ENCODE measurements around the gene MYO7B.
A peak's percentile ranks its signal among the peaks of the same experiment; 100 is the strongest.
"Not testable (repeated sequence)": the region's sequence is repeated elsewhere in the genome, so short reads cannot be mapped to it uniquely, and the experiment has no call there.

MYO7B gene

GRCh38 chr2:127523269-127523939, 12.1 kb upstream of the MYO7B start:
- no peak for DNase-seq (ENCODE audit: low read depth)

- not testable (repeated sequence) for DNase-seq (ENCODE audit: low read depth)
Measured at GRCh38 chr2:127524198-127524834, 11.2 kb upstream of the MYO7B start.

GRCh38 chr2:127525691-127526131, 9.8 kb upstream of the MYO7B start:
- DNase-seq (ENCODE audit: low read depth) = no peak

- peak; percentile 89 for DNase-seq (ENCODE audit: low read depth)
Measured at GRCh38 chr2:127526132-127527000, 9.1 kb upstream of the MYO7B start, which contains the start of gene IWS1. IWS1 (minus strand) TSS chr2:127526489; CDS start chr2:127526208, 281 bp downstream.

- no peak for DNase-seq (ENCODE audit: low read depth)
Measured at GRCh38 chr2:127527001-127527804, 8.3 kb upstream of the MYO7B start.

- no peak for DNase-seq (ENCODE audit: low read depth)
Measured at GRCh38 chr2:127528487-127528886, 7.0 kb upstream of the MYO7B start.

GRCh38 chr2:127529416-127529815, 6.1 kb upstream of the MYO7B start:
- not testable (repeated sequence) for DNase-seq (ENCODE audit: low read depth)

GRCh38 chr2:127530245-127531140, 5.0 kb upstream of the MYO7B start:
- no peak for DNase-seq (ENCODE audit: low read depth)

GRCh38 chr2:127531221-127531648, 4.2 kb upstream of the MYO7B start:
- no peak for DNase-seq (ENCODE audit: low read depth)

GRCh38 chr2:127532296-127532695, 3.2 kb upstream of the MYO7B start:
- no peak for DNase-seq (ENCODE audit: low read depth)

- no peak for DNase-seq (ENCODE audit: low read depth)
Measured at GRCh38 chr2:127535918-127536317, 435 bp downstream of the MYO7B start.

GRCh38 chr2:127536707-127537541, 1.4 kb downstream of the MYO7B start:
- DNase-seq (ENCODE audit: low read depth) = no peak

GRCh38 chr2:127537644-127538043, 2.2 kb downstream of the MYO7B start:
- DNase-seq (ENCODE audit: low read depth) = no peak

GRCh38 chr2:127541809-127542208, 6.3 kb downstream of the MYO7B start:
- DNase-seq (ENCODE audit: low read depth) = no peak

- no peak for DNase-seq (ENCODE audit: low read depth)
Measured at GRCh38 chr2:127542231-127542630, 6.7 kb downstream of the MYO7B start.

- not testable (repeated sequence) for DNase-seq (ENCODE audit: low read depth)
Measured at GRCh38 chr2:127543013-127543501, 7.6 kb downstream of the MYO7B start.

GRCh38 chr2:127545189-127545588, 9.7 kb downstream of the MYO7B start:
- DNase-seq (ENCODE audit: low read depth) = no peak

GRCh38 chr2:127545796-127546195, 10.3 kb downstream of the MYO7B start:
- DNase-seq (ENCODE audit: low read depth) = no peak

- no peak for DNase-seq (ENCODE audit: low read depth)
Measured at GRCh38 chr2:127546797-127547196, 11.3 kb downstream of the MYO7B start.
